Measurements from ENCODE around the gene IFFO2. TPM values are rescaled to one million over a fixed set of nuclear protein-coding genes. Genes with fewer than 3 reads are reported as not detected.

IFFO2 gene
- total RNA-seq, 6 donors from 2014 or later, result 9.2 to 19.3 (median 11.0) TPM

DNA sequence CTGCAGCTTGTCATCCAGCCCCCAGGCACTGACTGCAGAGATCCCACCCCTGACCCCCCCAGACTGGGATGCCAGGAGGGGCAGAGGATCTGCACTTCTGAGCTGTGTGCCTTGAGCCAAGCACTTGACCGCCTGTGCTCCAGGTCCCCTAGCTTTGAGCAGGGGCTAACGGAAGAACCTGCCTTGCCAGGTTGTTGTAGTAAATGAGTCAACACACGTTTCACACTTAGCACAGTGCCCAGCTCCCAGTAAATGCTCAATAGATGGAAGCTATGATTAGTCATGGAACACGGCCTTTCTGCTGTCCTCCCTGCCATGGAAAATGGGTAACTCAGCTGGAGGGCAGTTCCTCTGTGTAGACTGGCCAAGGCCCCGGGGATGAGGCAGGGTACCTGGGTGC, 24.1 kb downstream of the IFFO2 start:
- Histone ChIP-seq H3K27ac (peak overlapping the region; percentile 17 to 83 (median 50)), H3K9me3 (no peaks in the 10 kb centered on the region), H3K27me3 (no peaks in the 10 kb centered on the region), H3K4me1 (peaks cover 24 to 52% (median 42%) of the 10 kb centered on the region in 4 donors), H3K36me3 (no peaks in the 10 kb centered on the region), H3K4me3 (no peak overlapping the region)
- TF ChIP-seq EP300 (IDR thresholded peaks at IDR 0.05), result no peak
- no peak for TF ChIP-seq POLR2AphosphoS5 (IDR thresholded peaks at IDR 0.05)
- no peak for TF ChIP-seq POLR2A (IDR thresholded peaks at IDR 0.05)
- TF ChIP-seq, protein P1, sequence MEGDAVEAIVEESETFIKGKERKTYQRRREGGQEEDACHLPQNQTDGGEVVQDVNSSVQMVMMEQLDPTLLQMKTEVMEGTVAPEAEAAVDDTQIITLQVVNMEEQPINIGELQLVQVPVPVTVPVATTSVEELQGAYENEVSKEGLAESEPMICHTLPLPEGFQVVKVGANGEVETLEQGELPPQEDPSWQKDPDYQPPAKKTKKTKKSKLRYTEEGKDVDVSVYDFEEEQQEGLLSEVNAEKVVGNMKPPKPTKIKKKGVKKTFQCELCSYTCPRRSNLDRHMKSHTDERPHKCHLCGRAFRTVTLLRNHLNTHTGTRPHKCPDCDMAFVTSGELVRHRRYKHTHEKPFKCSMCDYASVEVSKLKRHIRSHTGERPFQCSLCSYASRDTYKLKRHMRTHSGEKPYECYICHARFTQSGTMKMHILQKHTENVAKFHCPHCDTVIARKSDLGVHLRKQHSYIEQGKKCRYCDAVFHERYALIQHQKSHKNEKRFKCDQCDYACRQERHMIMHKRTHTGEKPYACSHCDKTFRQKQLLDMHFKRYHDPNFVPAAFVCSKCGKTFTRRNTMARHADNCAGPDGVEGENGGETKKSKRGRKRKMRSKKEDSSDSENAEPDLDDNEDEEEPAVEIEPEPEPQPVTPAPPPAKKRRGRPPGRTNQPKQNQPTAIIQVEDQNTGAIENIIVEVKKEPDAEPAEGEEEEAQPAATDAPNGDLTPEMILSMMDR (IDR thresholded peaks at IDR 0.05), result no peak
- ATAC-seq (ENCODE audit: low FRiP score in 2 of 2) (peak; percentile 22 to 72), DNase-seq (peak in 1 of 2 donors; percentile 84)
- WGBS, 2 donors, result 58% methylated on average over 5 of the region's 5 CpGs; no CpG with 5 or more reads in 1 of the 2 donors

DNA sequence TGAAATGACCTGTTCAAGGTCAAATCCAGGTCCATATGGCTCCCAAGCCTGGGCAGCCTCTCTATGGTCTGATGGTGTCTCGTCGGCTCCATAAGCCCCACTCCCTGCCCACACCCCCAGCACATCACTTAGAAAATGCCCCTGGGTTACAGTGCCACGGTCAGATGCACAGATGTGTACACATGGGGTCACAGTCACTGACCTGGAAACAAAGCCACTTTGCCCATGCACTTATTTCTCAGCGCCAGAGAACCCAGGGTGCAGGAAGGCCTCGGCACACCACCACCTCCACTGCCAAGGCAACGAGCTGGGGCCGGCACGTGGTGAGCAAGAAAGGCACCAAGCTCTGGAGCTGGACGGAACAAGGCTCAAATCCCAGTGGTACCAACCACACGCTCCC, 24.7 kb downstream of the IFFO2 start:
- H3K27ac ChIP-seq, result peak overlapping the region; percentile 17 to 83 (median 51)
- H3K27me3 ChIP-seq, result no peaks in the 10 kb centered on the region
- no peak overlapping the region for H3K4me3 ChIP-seq
- no peaks in the 10 kb centered on the region for H3K36me3 ChIP-seq
- DNase-seq (no peak), ATAC-seq (ENCODE audit: low FRiP score in 2 of 2) (no peak)
- 79 to 90% methylated on average over 4 to 10 of the region's 10 CpGs for WGBS, 2 donors
- no peaks in the 10 kb centered on the region for H3K9me3 ChIP-seq
- H3K4me1 ChIP-seq, result peaks cover 30 to 58% (median 45%) of the 10 kb centered on the region in 4 donors
- TF ChIP-seq, protein P1 (IDR thresholded peaks at IDR 0.05), result no peak
- TF ChIP-seq POLR2A (IDR thresholded peaks at IDR 0.05), result no peak
- TF ChIP-seq EP300 (IDR thresholded peaks at IDR 0.05), result no peak
- no peak for TF ChIP-seq POLR2AphosphoS5 (IDR thresholded peaks at IDR 0.05)

DNA sequence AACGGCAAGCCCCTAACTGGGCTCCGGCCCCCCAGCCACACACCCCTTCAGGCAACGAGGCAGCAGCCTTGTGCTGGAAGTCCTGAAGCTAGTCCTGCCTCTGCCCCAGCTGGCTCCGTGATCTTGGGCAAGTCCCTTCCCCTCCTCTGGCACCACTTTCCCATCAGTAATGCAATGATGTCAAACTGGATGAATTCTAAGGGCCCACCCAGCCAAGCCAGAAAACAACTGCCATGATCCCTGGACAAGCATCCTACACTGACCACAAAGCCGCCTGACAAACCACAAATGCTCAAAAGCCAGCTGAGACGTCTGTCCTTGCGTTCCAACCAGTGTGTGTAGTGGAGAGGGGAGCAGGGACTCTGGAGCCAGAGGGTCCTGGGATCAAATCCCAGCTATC, 26.8 kb downstream of the IFFO2 start:
- Histone ChIP-seq H3K4me1 (peaks cover 40 to 64% (median 52%) of the 10 kb centered on the region in 4 donors), H3K4me3 (no peak overlapping the region), H3K27me3 (no peaks in the 10 kb centered on the region), H3K9me3 (no peaks in the 10 kb centered on the region), H3K27ac (peak overlapping the region in 2 of 4 donors; percentile 15 to 90), H3K36me3 (no peaks in the 10 kb centered on the region)
- ATAC-seq (ENCODE audit: low FRiP score in 2 of 2), result peak in 1 of 2 donors; percentile 37
- TF ChIP-seq, protein P1 (IDR thresholded peaks at IDR 0.05), result no peak
- TF ChIP-seq POLR2AphosphoS5 (IDR thresholded peaks at IDR 0.05) (no peak), POLR2A (IDR thresholded peaks at IDR 0.05) (no peak), EP300 (IDR thresholded peaks at IDR 0.05) (no peak)
- 80% methylated on average over 1 to 7 of the region's 7 CpGs for WGBS, 2 donors
- no peak for DNase-seq

DNA sequence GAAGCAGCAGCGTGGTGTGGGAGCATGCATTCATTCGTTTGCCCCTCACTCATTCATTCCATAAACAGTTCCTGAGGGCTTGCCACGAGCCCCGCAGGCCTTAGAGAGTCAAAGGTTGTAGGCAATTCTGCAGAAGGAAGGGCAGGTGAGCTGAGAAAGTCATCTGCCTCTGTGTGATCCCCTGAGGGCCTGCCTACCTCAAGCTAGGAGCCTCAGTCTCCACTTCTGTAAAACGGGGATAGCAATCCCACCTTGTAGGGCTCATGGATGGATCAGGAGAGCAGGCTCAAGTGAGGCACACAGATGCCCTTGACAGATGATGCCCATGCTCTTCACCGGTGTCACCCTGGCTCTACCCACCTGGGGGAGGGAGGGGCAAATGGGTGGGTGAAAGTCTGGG, 27.5 kb downstream of the IFFO2 start:
- peak overlapping the region in 2 of 4 donors; percentile 15 to 90 for H3K27ac ChIP-seq
- H3K4me3 ChIP-seq, result no peak overlapping the region
- no peaks in the 10 kb centered on the region for H3K27me3 ChIP-seq
- no peaks in the 10 kb centered on the region for H3K9me3 ChIP-seq
- 95 to 96% methylated on average over 5 to 6 of the region's 6 CpGs for WGBS, 2 donors
- no peaks in the 10 kb centered on the region for H3K36me3 ChIP-seq
- no peak for ATAC-seq (ENCODE audit: low FRiP score in 2 of 2)
- H3K4me1 ChIP-seq, result peaks cover 47 to 71% (median 59%) of the 10 kb centered on the region in 4 donors
- TF ChIP-seq EP300 (IDR thresholded peaks at IDR 0.05) (no peak), POLR2AphosphoS5 (IDR thresholded peaks at IDR 0.05) (no peak)
- TF ChIP-seq, protein P1 (IDR thresholded peaks at IDR 0.05), result no peak
- DNase-seq, result no peak

DNA sequence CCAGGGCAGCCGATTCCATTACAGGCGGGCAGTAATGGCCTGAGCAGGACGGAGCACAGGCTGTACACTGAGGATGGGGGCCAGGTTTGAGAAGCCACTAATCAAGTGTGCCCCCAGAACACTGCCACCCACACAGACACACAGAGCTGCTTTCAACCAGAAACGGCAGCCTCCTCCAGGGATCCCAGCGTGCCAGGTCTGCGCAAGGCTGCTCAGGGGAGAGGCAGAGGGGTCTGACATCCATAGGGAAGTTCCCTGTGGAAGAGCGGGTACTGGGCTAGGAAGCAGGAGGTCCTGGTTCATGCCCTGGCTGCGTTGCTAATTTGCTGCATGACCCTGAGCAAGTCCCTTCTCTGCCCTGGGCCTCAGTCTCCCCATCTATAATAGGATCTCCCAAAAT, 28.1 kb downstream of the IFFO2 start:
- 80 to 86% methylated on average over 7 to 8 of the region's 8 CpGs for WGBS, 2 donors
- ATAC-seq (ENCODE audit: low FRiP score in 2 of 2) (no peak), DNase-seq (no peak)
- Histone ChIP-seq H3K9me3 (no peaks in the 10 kb centered on the region), H3K36me3 (no peaks in the 10 kb centered on the region), H3K4me3 (no peak overlapping the region), H3K27ac (peak overlapping the region in 3 of 4 donors; percentile 79 to 90 (median 90)), H3K27me3 (no peaks in the 10 kb centered on the region), H3K4me1 (peaks cover 53 to 72% (median 63%) of the 10 kb centered on the region in 4 donors)
- TF ChIP-seq, protein P1 (IDR thresholded peaks at IDR 0.05), result no peak
- TF ChIP-seq POLR2AphosphoS5 (IDR thresholded peaks at IDR 0.05) (no peak), EP300 (IDR thresholded peaks at IDR 0.05) (no peak), POLR2A (IDR thresholded peaks at IDR 0.05) (no peak)

Data from upper lobe of left lung (tissue), 6 donors.